AG04449 (cell line): Measurements from ENCODE around the gene PFN3.

Experiments used
- CTCF ChIA-PET: fragments of 350-600 bp; formaldehyde crosslinking; extraction: SDS; loops from one replicate; lab custom pipeline; 2021; ENCODE audit warnings: antibody characterized with exemption; lab: Yijun Ruan, JAX
- POLR2A ChIA-PET: fragments of 400-600, 350-600 bp; formaldehyde crosslinking; extraction: SDS; loops from one replicate; lab custom pipeline; 2020; ENCODE audit warnings: antibody characterized with exemption, inconsistent platforms; lab: Yijun Ruan, JAX
- DNase-seq: peaks from one replicate; pipeline ENCODE4 v3.0.0-alpha.2; 2010; ENCODE audit warnings: low read depth, low spot score
- H3K4me3 ChIP-seq: 2 replicates; pipeline ENCODE4 v1.5.1; 2011; ENCODE audit warnings: low read depth, mild to moderate bottlenecking, control low read depth, low read length
- TF ChIP-seq, protein P1 (sequence below): IDR thresholded peaks from one replicate; pipeline ENCODE4 v1.5.1; 2011; ENCODE audit warnings: mild to moderate bottlenecking, moderate library complexity, low read length, control low read depth, inconsistent platforms; ENCODE audit not compliant: insufficient read depth; ENCODE audit errors: missing control alignments

PFN3 gene

DNA sequence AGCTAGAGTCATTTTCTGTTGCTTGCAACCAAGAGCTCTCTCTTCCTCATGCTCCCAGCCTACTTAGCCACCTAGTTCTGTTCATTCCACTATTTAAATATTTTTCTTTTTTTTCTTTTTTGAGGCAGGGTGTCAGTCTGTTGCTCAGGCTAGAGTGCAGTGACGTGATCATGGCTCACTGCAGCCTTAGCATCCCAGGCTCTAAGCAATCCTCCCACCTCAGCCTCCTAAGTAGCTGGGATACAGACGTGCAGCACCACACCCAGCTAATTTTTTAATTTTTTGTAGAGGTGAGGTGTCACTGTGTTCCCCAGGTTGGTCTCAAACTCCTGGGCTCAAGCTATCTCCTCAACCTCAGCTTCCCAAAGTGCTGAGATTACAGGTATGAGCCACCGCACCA lies 14.0 kb upstream of the PFN3 start:
- POLR2A ChIA-PET, result interaction anchor here (1.4 kb wide), 1 partner anchor 12 kb away, joined by 4 read pairs; the partner anchor contains the start of gene GRK6
- no peak for DNase-seq
- TF ChIP-seq, protein P1, sequence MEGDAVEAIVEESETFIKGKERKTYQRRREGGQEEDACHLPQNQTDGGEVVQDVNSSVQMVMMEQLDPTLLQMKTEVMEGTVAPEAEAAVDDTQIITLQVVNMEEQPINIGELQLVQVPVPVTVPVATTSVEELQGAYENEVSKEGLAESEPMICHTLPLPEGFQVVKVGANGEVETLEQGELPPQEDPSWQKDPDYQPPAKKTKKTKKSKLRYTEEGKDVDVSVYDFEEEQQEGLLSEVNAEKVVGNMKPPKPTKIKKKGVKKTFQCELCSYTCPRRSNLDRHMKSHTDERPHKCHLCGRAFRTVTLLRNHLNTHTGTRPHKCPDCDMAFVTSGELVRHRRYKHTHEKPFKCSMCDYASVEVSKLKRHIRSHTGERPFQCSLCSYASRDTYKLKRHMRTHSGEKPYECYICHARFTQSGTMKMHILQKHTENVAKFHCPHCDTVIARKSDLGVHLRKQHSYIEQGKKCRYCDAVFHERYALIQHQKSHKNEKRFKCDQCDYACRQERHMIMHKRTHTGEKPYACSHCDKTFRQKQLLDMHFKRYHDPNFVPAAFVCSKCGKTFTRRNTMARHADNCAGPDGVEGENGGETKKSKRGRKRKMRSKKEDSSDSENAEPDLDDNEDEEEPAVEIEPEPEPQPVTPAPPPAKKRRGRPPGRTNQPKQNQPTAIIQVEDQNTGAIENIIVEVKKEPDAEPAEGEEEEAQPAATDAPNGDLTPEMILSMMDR, result no peak
- CTCF ChIA-PET, result interaction anchor here (1.3 to 7.6 kb wide), 6 partner anchors 11 to 105 kb away, joined by 3 to 94 read pairs (median 5); partner anchors contain the start of genes GRK6 and PFN3
- H3K4me3 ChIP-seq, result no peak overlapping the region

GRCh38 chr5:177412603-177413233 lies 12.3 kb upstream of the PFN3 start:
- CTCF ChIA-PET, result interaction anchor here (3.7 to 7.6 kb wide), 2 partner anchors 9 to 23 kb away, joined by 22 to 94 read pairs; partner anchors contain the start of gene PFN3
- H3K4me3 ChIP-seq, result no peak overlapping the region

DNA sequence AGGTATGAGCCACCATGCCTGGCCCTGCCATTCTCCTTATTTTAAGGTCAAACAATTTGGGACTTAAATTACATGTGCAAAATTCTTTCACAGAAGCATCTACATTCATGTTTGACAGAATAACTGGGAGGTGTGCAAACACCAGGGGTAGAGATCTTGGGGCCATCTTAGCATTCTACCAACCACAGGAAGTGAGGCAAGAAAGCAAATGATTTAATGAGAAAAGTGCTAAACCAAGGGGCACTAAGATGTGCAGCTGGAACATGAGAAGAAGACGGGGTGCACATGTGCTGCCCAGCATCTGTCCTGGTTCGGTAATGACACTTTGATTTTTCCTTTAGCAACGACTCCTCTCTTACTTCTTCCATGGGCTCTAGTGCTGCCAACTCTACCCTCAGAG lies 10.1 kb upstream of the PFN3 start:
- ChIA-PET CTCF (interaction anchor here (0.8 to 31.8 kb wide), 3 partner anchors 8 to 35 kb away, joined by 3 to 853 read pairs (median 4); partner anchors contain the start of gene SLC34A1), POLR2A (no interaction called here)
- TF ChIP-seq, protein P1, result no peak
- no peak overlapping the region for H3K4me3 ChIP-seq
- DNase-seq, result no peak

More at GRCh38 chr5:177412603-177413233, 12.3 kb upstream of the PFN3 start:
- POLR2A ChIA-PET, result no interaction called here
- no peak for DNase-seq
- TF ChIP-seq, protein P1, result no peak

GRCh38 chr5:177409043-177409801 lies 8.8 kb upstream of the PFN3 start, which contains the start of gene F12:
F12 (minus strand) TSS chr5:177409564; CDS start chr5:177409527, 37 bp downstream.
- ChIA-PET POLR2A (no interaction called here), CTCF (interaction anchor here (1.2 to 31.8 kb wide), 5 partner anchors 29 to 92 kb away, joined by 3 to 853 read pairs (median 4); partner anchors contain the start of genes PDLIM7, PRR7 and SLC34A1)
- TF ChIP-seq, protein P1, result no peak
- no peak within 1 kb of the TSS for H3K4me3 ChIP-seq
- DNase-seq, result no peak

DNA sequence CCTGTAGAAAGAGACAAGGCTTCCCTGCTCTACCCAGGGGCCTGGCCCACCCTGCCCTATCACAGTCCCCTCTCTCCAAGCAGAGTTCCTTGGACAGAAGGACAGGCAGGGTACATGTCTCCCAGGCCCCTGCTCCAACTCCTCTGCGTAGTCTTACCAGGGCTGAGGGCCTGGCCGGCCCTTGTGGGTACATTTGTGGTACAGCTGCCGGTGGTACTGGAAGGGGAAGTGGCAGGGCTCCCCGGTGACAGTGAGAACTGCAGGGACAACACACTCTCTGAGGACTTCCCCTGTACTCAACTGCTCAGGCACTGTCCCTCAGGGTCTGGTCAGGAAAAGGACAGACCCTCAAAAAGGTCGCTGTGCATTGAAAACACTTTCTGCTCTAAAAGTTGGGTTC lies 5.3 kb upstream of the PFN3 start:
- CTCF ChIA-PET, result interaction anchor here (2.7 to 31.8 kb wide), 6 partner anchors 10 to 95 kb away, joined by 9 to 853 read pairs (median 80); partner anchors contain the start of genes PDLIM7, PRR7 and SLC34A1
- POLR2A ChIA-PET, result no interaction called here
- TF ChIP-seq, protein P1, result no peak
- no peak for DNase-seq
- no peak overlapping the region for H3K4me3 ChIP-seq
